OCI-LY3 (cell line): ENCODE data around the gene FHIP2A.

ENCODE experiments used
- EZH2phosphoT487 ChIP-seq: fragments of 200-600 bp; shearing (Covaris generic); IDR thresholded peaks from 2 replicates; pipeline ENCODE4 v1.6.1; 2018; ENCODE audit warnings: antibody characterized with exemption, mixed run types, low read depth
- TF ChIP-seq, protein P1 (sequence below): fragments of 200-600, 300-600 bp; sonication (generic); IDR thresholded peaks from 2 replicates; pipeline ENCODE4 v1.5.1; 2014; ENCODE audit warnings: antibody characterized with exemption, low read length, low read depth

DNA sequence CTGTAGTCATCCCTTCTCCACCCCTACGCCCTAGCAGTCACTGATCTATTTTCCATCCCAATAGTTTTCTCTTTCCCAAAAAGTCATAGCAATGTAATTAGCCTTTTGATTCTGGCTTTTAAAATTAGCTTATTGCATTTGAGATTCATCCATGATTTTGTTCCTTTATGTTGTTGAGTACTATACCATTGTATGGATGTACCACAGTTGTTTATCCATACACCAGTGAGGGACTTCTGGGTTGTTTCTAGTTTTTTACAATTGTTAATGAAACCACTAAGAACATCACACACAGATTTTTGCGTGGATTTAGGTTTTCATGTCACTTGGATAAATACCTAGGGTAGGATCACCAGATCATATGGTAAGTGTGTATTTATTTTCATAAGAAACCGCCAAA, 16.1 kb downstream of the FHIP2A start:
- TF ChIP-seq, protein P1, sequence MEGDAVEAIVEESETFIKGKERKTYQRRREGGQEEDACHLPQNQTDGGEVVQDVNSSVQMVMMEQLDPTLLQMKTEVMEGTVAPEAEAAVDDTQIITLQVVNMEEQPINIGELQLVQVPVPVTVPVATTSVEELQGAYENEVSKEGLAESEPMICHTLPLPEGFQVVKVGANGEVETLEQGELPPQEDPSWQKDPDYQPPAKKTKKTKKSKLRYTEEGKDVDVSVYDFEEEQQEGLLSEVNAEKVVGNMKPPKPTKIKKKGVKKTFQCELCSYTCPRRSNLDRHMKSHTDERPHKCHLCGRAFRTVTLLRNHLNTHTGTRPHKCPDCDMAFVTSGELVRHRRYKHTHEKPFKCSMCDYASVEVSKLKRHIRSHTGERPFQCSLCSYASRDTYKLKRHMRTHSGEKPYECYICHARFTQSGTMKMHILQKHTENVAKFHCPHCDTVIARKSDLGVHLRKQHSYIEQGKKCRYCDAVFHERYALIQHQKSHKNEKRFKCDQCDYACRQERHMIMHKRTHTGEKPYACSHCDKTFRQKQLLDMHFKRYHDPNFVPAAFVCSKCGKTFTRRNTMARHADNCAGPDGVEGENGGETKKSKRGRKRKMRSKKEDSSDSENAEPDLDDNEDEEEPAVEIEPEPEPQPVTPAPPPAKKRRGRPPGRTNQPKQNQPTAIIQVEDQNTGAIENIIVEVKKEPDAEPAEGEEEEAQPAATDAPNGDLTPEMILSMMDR: no peak
- no peak for TF ChIP-seq EZH2phosphoT487
